CD4-positive, alpha-beta T cell (primary cell): ENCODE data around the gene RALY. TPM values are rescaled to one million over a fixed set of nuclear protein-coding genes. Genes with fewer than 3 reads are reported as not detected.

ENCODE experiments used
- ATAC-seq: fragments of 200-7000 bp; cut with Tn5 transposase; one replicate; pipeline ENCODE4 v1.10.0; 2022; ENCODE audit warnings: mild to moderate bottlenecking; ENCODE audit not compliant: poor library complexity
- CTCF ChIA-PET: fragments of 350-600 bp; sonication (Branson Sonifier 250); formaldehyde crosslinking; loops from one replicate; lab custom pipeline; 2021; ENCODE audit warnings: antibody characterized with exemption, inconsistent platforms; lab: Charles Lee
- POLR2A ChIA-PET: fragments of 350-600 bp; sonication (Branson Sonifier 250); formaldehyde crosslinking; loops from one replicate; lab custom pipeline; 2021; ENCODE audit warnings: antibody characterized with exemption, inconsistent platforms; lab: Charles Lee
- DNase-seq, 14 experiments: peaks; one replicate each; pipeline ENCODE4 v3.0.0-alpha.2; 2013 to 2020; ENCODE audit warnings: mixed read lengths in 2 of 14
- H3K27ac ChIP-seq, 2 donors: one replicate each; pipeline versions ENCODE4 v1.5.1 to v1.7.0; 2013; ENCODE audit warnings: low read length in 2 of 2, low read depth in 1 of 2, mild to moderate bottlenecking in 1 of 2
- H3K27me3 ChIP-seq, 2 experiments: 1 replicate in 1 of 2; 2 replicates in 1 of 2; pipeline versions ENCODE4 v1.6.1 to v1.7.0; 2013; ENCODE audit warnings: low read length in 2 of 2, control low read depth in 1 of 2, mild to moderate bottlenecking in 1 of 2, moderate library complexity in 1 of 2; ENCODE audit not compliant: insufficient read depth in 2 of 2, control insufficient read depth in 1 of 2
- H3K36me3 ChIP-seq: one replicate; pipeline ENCODE4 v1.6.1; 2013; ENCODE audit warnings: low read length, control low read depth; ENCODE audit not compliant: insufficient read depth
- H3K4me1 ChIP-seq: one replicate; pipeline ENCODE4 v1.6.1; 2013; ENCODE audit warnings: low read length, control low read depth; ENCODE audit not compliant: insufficient read depth
- H3K4me3 ChIP-seq: one replicate; pipeline ENCODE4 v1.5.1; 2013; ENCODE audit warnings: mild to moderate bottlenecking, low read length, moderate library complexity
- H3K9me3 ChIP-seq, 2 experiments: 1 replicate in 1 of 2; 2 replicates in 1 of 2; pipeline versions ENCODE4 v1.6.1 to v1.7.0; 2013; ENCODE audit warnings: low read length in 2 of 2, mild to moderate bottlenecking in 2 of 2, control low read depth in 1 of 2, moderate library complexity in 1 of 2; ENCODE audit not compliant: control insufficient read depth in 1 of 2, insufficient read depth in 1 of 2
- H3K27ac Mint-ChIP-seq: one replicate; pipeline ENCODE4 v1.8.0; 2020; ENCODE audit warnings: mixed read lengths
- H3K27me3 Mint-ChIP-seq: one replicate; pipeline ENCODE4 v1.8.0; 2021; ENCODE audit warnings: mixed read lengths
- H3K36me3 Mint-ChIP-seq: one replicate; pipeline ENCODE4 v1.8.0; 2021; ENCODE audit warnings: low read depth, mixed read lengths
- H3K4me1 Mint-ChIP-seq: one replicate; pipeline ENCODE4 v1.8.0; 2021; ENCODE audit warnings: low read depth, mixed read lengths
- H3K4me3 Mint-ChIP-seq: one replicate; pipeline ENCODE4 v1.8.0; 2020; ENCODE audit warnings: mild to moderate bottlenecking, mixed read lengths
- H3K9me3 Mint-ChIP-seq: one replicate; pipeline ENCODE4 v1.8.0; 2020; ENCODE audit warnings: mixed read lengths
- CTCF ChIP-seq: fragments of 200-600 bp; IDR thresholded peaks from one replicate; pipeline ENCODE4 v1.8.0; 2022; ENCODE audit warnings: antibody characterized with exemption, mild to moderate bottlenecking
- intact Hi-C, 2 experiments: fragments of 100-400 bp; cut with DNase I in 1 of 2; cut with micrococcal nuclease in 1 of 2; formaldehyde crosslinking; loops; one replicate each; pipeline versions ENCODE4 v1.15.1 to v1.9.0; 2023 to 2025; cut with DNase I, micrococcal nuclease
- total RNA-seq, 174 experiments: library from RNA in 2 of 174; stranded (reverse) in 2 of 174; gene quantifications; one replicate each; pipeline ENCODE4 v1.2.3 and lab custom pipeline; 2021 to 2026

The RALY gene
- total RNA-seq, 2 experiments from 2014 or later = 112 TPM

DNA sequence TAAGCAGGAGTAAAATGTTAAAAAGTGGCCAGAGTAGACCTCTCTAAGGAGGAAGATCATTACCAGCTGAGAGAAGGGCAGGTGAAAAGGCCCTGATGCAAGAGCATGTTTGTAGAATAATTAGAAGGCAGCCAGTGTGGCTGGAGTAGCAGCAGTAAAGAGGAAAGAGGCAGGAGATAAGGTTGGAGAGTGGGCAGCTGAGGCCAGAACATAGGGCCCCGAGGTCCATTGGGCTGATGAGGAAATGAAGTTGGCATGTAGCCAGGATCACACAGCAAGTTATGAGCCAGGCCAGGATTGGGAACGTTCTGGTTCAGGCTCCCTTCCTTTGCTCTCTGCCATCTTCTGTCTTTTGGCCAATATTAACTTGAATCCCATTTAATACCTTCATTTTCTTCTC is 51.6 kb downstream of the RALY start:
- Histone ChIP-seq H3K27ac (no peak overlapping the region), H3K27me3 (no peaks in the 10 kb centered on the region), H3K4me1 (peaks cover 46% of the 10 kb centered on the region), H3K4me3 (no peak overlapping the region), H3K36me3 (peaks cover 15% of the 10 kb centered on the region), H3K9me3 (no peaks in the 10 kb centered on the region)
- peaks cover 55% of the 10 kb centered on the region for H3K36me3 Mint-ChIP-seq
- POLR2A ChIA-PET = no interaction called here
- no peak for DNase-seq
- no peaks in the 10 kb centered on the region for H3K27me3 Mint-ChIP-seq
- no peak for ATAC-seq
- H3K27ac Mint-ChIP-seq = no peak overlapping the region
- H3K4me3 Mint-ChIP-seq = no peak overlapping the region
- intact Hi-C loops = no loop called here
- no peaks in the 10 kb centered on the region for H3K9me3 Mint-ChIP-seq
- TF ChIP-seq CTCF = no peak
- CTCF ChIA-PET = no interaction called here
- peaks cover 93% of the 10 kb centered on the region for H3K4me1 Mint-ChIP-seq

DNA sequence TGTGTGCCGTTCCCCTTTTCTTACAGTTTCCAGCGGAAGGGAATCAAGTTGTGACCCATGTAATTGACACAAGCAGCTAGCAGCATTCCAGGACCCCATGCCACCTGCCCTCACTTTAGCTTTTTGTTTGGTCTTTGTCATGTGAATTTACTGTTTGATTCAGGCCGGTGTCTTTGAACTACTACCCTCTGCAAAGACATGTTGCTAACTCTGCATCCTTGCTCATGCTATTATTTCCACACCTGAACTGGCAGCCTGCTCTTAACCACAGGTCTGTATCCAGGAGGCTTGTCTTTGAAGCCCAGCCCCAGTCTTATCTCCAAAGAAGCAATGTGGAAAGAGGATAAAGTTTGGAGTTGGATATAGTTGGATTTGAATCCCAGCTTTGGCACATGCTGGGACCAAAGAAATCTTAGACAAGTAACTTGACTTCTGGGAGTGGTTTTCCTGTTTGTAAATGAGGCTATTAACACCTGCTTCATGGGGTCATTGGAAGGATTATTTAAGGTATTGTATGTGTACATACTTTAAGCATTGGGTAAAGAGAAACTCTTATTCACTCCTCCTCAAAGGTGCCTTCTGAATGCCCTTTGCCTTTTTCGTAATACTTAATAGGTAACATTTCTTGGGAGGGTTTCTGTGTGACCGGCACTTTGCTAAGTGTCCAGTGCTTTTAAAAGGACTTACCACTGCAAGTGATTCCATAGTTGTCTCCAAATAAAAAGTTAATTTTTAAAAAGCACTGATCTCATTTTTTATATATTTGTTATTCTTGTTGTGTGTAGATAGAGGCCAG is 52.4 kb downstream of the RALY start:
- peaks cover 15% of the 10 kb centered on the region for H3K36me3 ChIP-seq
- ChIA-PET POLR2A (no interaction called here), CTCF (no interaction called here)
- H3K9me3 Mint-ChIP-seq = no peaks in the 10 kb centered on the region
- H3K4me1 ChIP-seq = peaks cover 48% of the 10 kb centered on the region
- ATAC-seq (no peak), DNase-seq (no peak)
- no peaks in the 10 kb centered on the region for H3K27me3 ChIP-seq
- H3K27me3 Mint-ChIP-seq = no peaks in the 10 kb centered on the region
- no peak for TF ChIP-seq CTCF
- no peaks in the 10 kb centered on the region for H3K9me3 ChIP-seq
- no peak overlapping the region for H3K4me3 Mint-ChIP-seq
- H3K4me3 ChIP-seq = no peak overlapping the region
- no peak overlapping the region for H3K27ac ChIP-seq
- peaks cover 50% of the 10 kb centered on the region for H3K36me3 Mint-ChIP-seq
- intact Hi-C loops = no loop called here
- H3K27ac Mint-ChIP-seq = no peak overlapping the region
- peaks cover 93% of the 10 kb centered on the region for H3K4me1 Mint-ChIP-seq

DNA sequence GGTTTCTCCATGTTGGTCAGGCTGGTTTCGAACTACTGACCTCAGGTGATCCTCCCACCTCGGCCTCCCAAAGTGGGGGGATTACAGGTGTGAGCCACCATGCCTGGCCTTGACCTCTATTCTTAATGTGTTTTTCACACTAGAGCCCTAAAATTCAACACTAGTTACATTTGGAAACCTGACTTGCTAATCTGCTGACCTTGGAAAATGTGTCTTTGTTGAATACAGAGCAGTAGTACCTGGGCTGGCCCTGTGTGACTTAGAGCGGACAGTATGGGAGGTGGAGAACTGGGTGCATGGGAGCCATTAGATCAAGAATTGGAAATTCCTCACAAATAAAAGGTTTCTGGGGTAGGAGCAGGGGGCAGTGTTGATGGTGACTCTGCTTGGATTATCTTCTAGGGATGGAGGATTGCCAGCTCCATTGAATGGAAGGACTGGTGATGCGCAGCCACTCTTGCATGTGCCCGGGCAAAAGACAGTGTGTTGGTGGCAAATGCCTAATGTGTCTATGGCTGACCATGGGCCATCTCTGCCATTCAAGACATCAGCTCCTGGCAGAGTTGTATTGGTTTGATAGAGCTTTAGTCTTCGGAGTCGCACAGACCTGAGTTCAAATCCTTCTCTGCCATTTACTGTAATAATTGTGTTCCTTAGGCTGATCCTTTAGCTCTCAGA is 53.4 kb downstream of the RALY start:
- H3K4me1 ChIP-seq = peaks cover 41% of the 10 kb centered on the region
- Mint-ChIP-seq H3K27me3 (no peaks in the 10 kb centered on the region), H3K4me1 (peaks cover 90% of the 10 kb centered on the region), H3K4me3 (no peak overlapping the region), H3K9me3 (no peaks in the 10 kb centered on the region), H3K36me3 (peaks cover 46% of the 10 kb centered on the region), H3K27ac (no peak overlapping the region)
- ChIA-PET CTCF (no interaction called here), POLR2A (interaction anchor here (0.5 kb wide), 1 partner anchor 10 kb away, joined by 3 read pairs; no protein-coding TSS in a partner anchor)
- H3K27ac ChIP-seq = no peak overlapping the region
- intact Hi-C loops = no loop called here
- no peak for ATAC-seq
- no peaks in the 10 kb centered on the region for H3K9me3 ChIP-seq
- no peak for DNase-seq
- H3K36me3 ChIP-seq = peaks cover 15% of the 10 kb centered on the region
- H3K27me3 ChIP-seq = no peaks in the 10 kb centered on the region
- no peak overlapping the region for H3K4me3 ChIP-seq
- no peak for TF ChIP-seq CTCF
